Parathyroid adenoma (tissue), 2 donors: ENCODE measurements around the gene CLRN3.

Experiments used
- H2AFZ ChIP-seq: fragments of 300-600 bp; sonication (generic); one replicate; pipeline ENCODE4 v1.7.0; 2017; ENCODE audit warnings: antibody characterized with exemption, mild to moderate bottlenecking
- H3K27ac ChIP-seq: fragments of 300-600 bp; sonication (generic); one replicate; pipeline ENCODE4 v1.7.0; 2017
- H3K27me3 ChIP-seq: fragments of 300-600 bp; sonication (generic); one replicate; pipeline ENCODE4 v1.7.0; 2017; ENCODE audit warnings: low read length; ENCODE audit not compliant: control insufficient read depth, insufficient read depth
- H3K36me3 ChIP-seq: fragments of 300-600 bp; sonication (generic); one replicate; pipeline ENCODE4 v1.7.0; 2017; ENCODE audit warnings: low read length; ENCODE audit not compliant: control insufficient read depth, insufficient read depth
- H3K4me1 ChIP-seq: fragments of 300-600 bp; sonication (generic); one replicate; pipeline ENCODE4 v1.7.0; 2017; ENCODE audit warnings: control low read depth
- H3K4me2 ChIP-seq: fragments of 300-600 bp; sonication (generic); one replicate; pipeline ENCODE4 v1.7.0; 2017; ENCODE audit warnings: low read length
- H3K4me3 ChIP-seq: fragments of 300-600 bp; sonication (generic); one replicate; pipeline ENCODE4 v1.7.0; 2017; ENCODE audit warnings: low read depth, low read length
- H3K79me2 ChIP-seq: fragments of 300-600 bp; sonication (generic); one replicate; pipeline ENCODE4 v1.7.0; 2017; ENCODE audit warnings: control low read depth
- H3K9ac ChIP-seq: fragments of 300-600 bp; sonication (generic); one replicate; pipeline ENCODE4 v1.7.0; 2017; ENCODE audit warnings: mild to moderate bottlenecking
- H3K9me3 ChIP-seq: fragments of 300-600 bp; sonication (generic); one replicate; pipeline ENCODE4 v1.7.0; 2017; ENCODE audit warnings: low read length; ENCODE audit not compliant: control insufficient read depth
- CTCF ChIP-seq: fragments of 300-600 bp; sonication (generic); IDR thresholded peaks from one replicate; pipeline ENCODE4 v1.7.0; 2017; ENCODE audit warnings: antibody characterized with exemption, mild to moderate bottlenecking
- donor health status: primary hyperparathyroidism.

The CLRN3 gene

GRCh38 chr10:127910464-127910770 lies 17.7 kb upstream of the CLRN3 start:
- no peak overlapping the region for H3K27ac ChIP-seq
- H3K36me3 ChIP-seq = no peaks in the 10 kb centered on the region
- no peak overlapping the region for H3K4me3 ChIP-seq
- H3K9ac ChIP-seq = no peak overlapping the region
- no peaks in the 10 kb centered on the region for H3K27me3 ChIP-seq
- H3K4me1 ChIP-seq = no peaks in the 10 kb centered on the region
- TF ChIP-seq CTCF = no peak
- H3K79me2 ChIP-seq = no peaks in the 10 kb centered on the region
- H3K9me3 ChIP-seq = no peaks in the 10 kb centered on the region
- no peak overlapping the region for H3K4me2 ChIP-seq
- H2AFZ ChIP-seq = no peak overlapping the region

- no peak overlapping the region for H2AFZ ChIP-seq
- no peak for TF ChIP-seq CTCF
- no peaks in the 10 kb centered on the region for H3K9me3 ChIP-seq
- H3K4me3 ChIP-seq = no peak overlapping the region
- no peaks in the 10 kb centered on the region for H3K4me1 ChIP-seq
- no peak overlapping the region for H3K9ac ChIP-seq
- H3K27me3 ChIP-seq = no peaks in the 10 kb centered on the region
- H3K27ac ChIP-seq = no peak overlapping the region
- H3K79me2 ChIP-seq = no peaks in the 10 kb centered on the region
- H3K4me2 ChIP-seq = no peak overlapping the region
- no peaks in the 10 kb centered on the region for H3K36me3 ChIP-seq
Observed at GRCh38 chr10:127909716-127910463, 17.1 kb upstream of the CLRN3 start.

GRCh38 chr10:127908959-127909267 lies 16.2 kb upstream of the CLRN3 start:
- Histone ChIP-seq H3K27me3 (no peaks in the 10 kb centered on the region), H3K4me1 (no peaks in the 10 kb centered on the region), H3K27ac (no peak overlapping the region)

GRCh38 chr10:127908106-127908958 lies 15.6 kb upstream of the CLRN3 start:
- Histone ChIP-seq H3K27ac (no peak overlapping the region), H3K4me3 (no peak overlapping the region), H3K79me2 (no peaks in the 10 kb centered on the region), H3K36me3 (no peaks in the 10 kb centered on the region), H3K4me2 (no peak overlapping the region), H3K9me3 (no peaks in the 10 kb centered on the region), H3K4me1 (no peaks in the 10 kb centered on the region), H3K9ac (no peak overlapping the region), H3K27me3 (no peaks in the 10 kb centered on the region), H2AFZ (no peak overlapping the region)
- TF ChIP-seq CTCF = no peak

More at GRCh38 chr10:127908959-127909267, 16.2 kb upstream of the CLRN3 start:
- H3K9me3 ChIP-seq = no peaks in the 10 kb centered on the region
- no peak overlapping the region for H3K9ac ChIP-seq
- H3K36me3 ChIP-seq = no peaks in the 10 kb centered on the region
- no peak for TF ChIP-seq CTCF
- no peak overlapping the region for H3K4me3 ChIP-seq
- no peak overlapping the region for H3K4me2 ChIP-seq
- H2AFZ ChIP-seq = no peak overlapping the region
- no peaks in the 10 kb centered on the region for H3K79me2 ChIP-seq
